BJ (cell line): ENCODE results near the gene HS2ST1. TPM values are rescaled to one million over a fixed set of nuclear protein-coding genes. Genes with fewer than 3 reads are reported as not detected.
A peak's percentile ranks its signal among the peaks of the same experiment; 100 is the strongest.
"Not testable (repeated sequence)": the region's sequence is repeated elsewhere in the genome, so short reads cannot be mapped to it uniquely, and the experiment has no call there.

Source experiments
- CTCF ChIA-PET: fragments of 350-600 bp; formaldehyde crosslinking; extraction: SDS; loops from one replicate; lab custom pipeline; 2021; ENCODE audit warnings: antibody characterized with exemption, inconsistent platforms; lab: Yijun Ruan, JAX
- POLR2A ChIA-PET: fragments of 300-600 bp; sonication (Branson Sonifier 250); formaldehyde crosslinking; extraction: SDS; loops from one replicate; lab custom pipeline; 2021; ENCODE audit warnings: antibody characterized with exemption; lab: Charles Lee
- DNase-seq: peaks from one replicate; pipeline ENCODE4 v3.0.0-alpha.2; 2011; ENCODE audit warnings: low read depth
- H3K27me3 ChIP-seq: 2 replicates; pipeline ENCODE4 v1.6.0; 2011; ENCODE audit warnings: low read length; ENCODE audit not compliant: control insufficient read depth, insufficient read depth
- H3K36me3 ChIP-seq: 2 replicates; pipeline ENCODE4 v1.5.1; 2011; ENCODE audit warnings: low read length; ENCODE audit not compliant: control insufficient read depth, insufficient read depth
- H3K4me3 ChIP-seq: 2 replicates; pipeline ENCODE4 v1.5.1; 2011; ENCODE audit warnings: low read depth, mild to moderate bottlenecking, control low read depth, low read length
- CTCF ChIP-seq: IDR thresholded peaks from 2 replicates; pipeline ENCODE4 v1.5.1; 2011; ENCODE audit warnings: low read depth, mild to moderate bottlenecking, control low read depth, inconsistent platforms, low read length, moderate library complexity; ENCODE audit not compliant: insufficient read depth
- polyA minus RNA-seq: library from RNA; depleted of rRNA, polyadenylated mRNA; stranded (reverse); fragments of >200 nt; gene quantifications from 2 replicates; pipeline ENCODE4 v1.2.3, GENCODE V29; 2011; rRNA and poly(A)+ RNA removed
- polyA plus RNA-seq: library from polyadenylated mRNA; depleted of rRNA; stranded (reverse); fragments of >200 nt; gene quantifications from 2 replicates; pipeline ENCODE4 v1.2.3, GENCODE V29; 2011; rRNA removed

The HS2ST1 gene
- polyA plus RNA-seq (5.3 and 13.3 TPM in 2 replicates), polyA minus RNA-seq (6.6 and 6.9 TPM in 2 replicates)

- H3K4me3 ChIP-seq: peak within 1 kb of the TSS; percentile 99
- no peaks in the 10 kb centered on the region for H3K36me3 ChIP-seq
- ChIA-PET CTCF (interaction anchor here (1.4 kb wide), 2 partner anchors 68 to 133 kb away, joined by 3 to 4 read pairs; no protein-coding TSS in a partner anchor), POLR2A (interaction anchor here (0.7 to 1.0 kb wide), 3 partner anchors 68 to 1348 kb away, joined by 4 to 13 read pairs (median 5); no protein-coding TSS in a partner anchor)
- H3K27me3 ChIP-seq: no peaks in the 10 kb centered on the region
- no peak for TF ChIP-seq CTCF
- DNase-seq: no peak
Measured at GRCh38 chr1:86914601-86914997, at the start of gene HS2ST1. Gene HS2ST1, plus strand, starts transcription at chr1:86914635.

GRCh38 chr1:86865973-86866637 lies 48.3 kb upstream of the HS2ST1 start:
- Histone ChIP-seq H3K4me3 (no peak overlapping the region), H3K36me3 (no peaks in the 10 kb centered on the region), H3K27me3 (no peaks in the 10 kb centered on the region)
- DNase-seq: no peak
- CTCF ChIA-PET: interaction anchor here (1.1 to 1.4 kb wide), 2 partner anchors 9 to 32 kb away, joined by 3 to 4 read pairs; no protein-coding TSS in a partner anchor
- no peak for TF ChIP-seq CTCF
- POLR2A ChIA-PET: no interaction called here

GRCh38 chr1:86866665-86867064 lies 47.8 kb upstream of the HS2ST1 start:
- Histone ChIP-seq H3K27me3 (no peaks in the 10 kb centered on the region), H3K4me3 (no peak overlapping the region), H3K36me3 (no peaks in the 10 kb centered on the region)
- no peak for TF ChIP-seq CTCF
- ChIA-PET POLR2A (no interaction called here), CTCF (interaction anchor here (1.1 to 1.4 kb wide), 2 partner anchors 9 to 33 kb away, joined by 3 to 4 read pairs; no protein-coding TSS in a partner anchor)
- no peak for DNase-seq

GRCh38 chr1:86867278-86867677 lies 47.2 kb upstream of the HS2ST1 start:
- POLR2A ChIA-PET, H3K36me3 ChIP-seq, DNase-seq, H3K27me3 ChIP-seq, H3K4me3 ChIP-seq: not testable (repeated sequence)
- CTCF ChIA-PET: interaction anchor here (1.1 kb wide), 1 partner anchor 10 kb away, joined by 3 read pairs; no protein-coding TSS in a partner anchor

- no peak for DNase-seq
- H3K27me3 ChIP-seq: no peaks in the 10 kb centered on the region
- CTCF ChIA-PET: no interaction called here
- H3K36me3 ChIP-seq: no peaks in the 10 kb centered on the region
- no peak for TF ChIP-seq CTCF
- no peak overlapping the region for H3K4me3 ChIP-seq
- POLR2A ChIA-PET: no interaction called here
Measured at GRCh38 chr1:86868477-86868876, 46.0 kb upstream of the HS2ST1 start.
